Urothelium cell line (cell line): ENCODE results near the gene PTPRD.
"Not testable (repeated sequence)": the region's sequence is repeated elsewhere in the genome, so short reads cannot be mapped to it uniquely, and the experiment has no call there.

Experiments used
- DNase-seq: peaks from one replicate; pipeline ENCODE4 v3.0.0; 2011; ENCODE audit warnings: low spot score, mixed read lengths
- FAIRE-seq: peaks from 2 replicates; lab custom pipeline; 2011; peaks lifted over from hg19 to GRCh38; lab: Jason Lieb, UNC

The PTPRD gene

GRCh38 chr9:9556865-9557803 is 1055.7 kb downstream of the PTPRD start:
- DNase-seq (no peak), FAIRE-seq (no peak)

GRCh38 chr9:9552665-9553064 is 1060.1 kb downstream of the PTPRD start:
- DNase-seq (no peak), FAIRE-seq (no peak)

- FAIRE-seq = no peak
- DNase-seq = no peak
Measured at GRCh38 chr9:9538766-9539165, 1074.0 kb downstream of the PTPRD start.

DNA sequence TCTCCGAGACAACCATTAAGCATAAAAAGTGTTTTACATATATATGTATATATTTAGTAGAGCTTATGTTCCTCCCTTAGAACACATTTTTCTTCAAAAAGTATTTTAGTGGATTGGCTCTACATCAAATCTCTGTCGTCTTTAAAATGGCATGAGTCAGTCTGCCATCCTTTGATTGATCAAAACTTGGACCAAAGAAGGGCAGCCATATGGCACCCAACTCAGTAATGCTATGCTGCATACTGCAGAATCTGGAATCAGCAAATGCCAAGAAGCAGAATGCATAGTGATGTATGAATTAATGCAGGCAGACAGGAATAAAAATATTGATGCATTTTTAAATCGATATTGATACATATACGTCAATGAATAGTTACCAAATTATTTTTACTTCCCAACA is 1074.4 kb downstream of the PTPRD start:
- FAIRE-seq = no peak
- no peak for DNase-seq

- FAIRE-seq (no peak), DNase-seq (no peak)
Measured at GRCh38 chr9:9536523-9536922, 1076.3 kb downstream of the PTPRD start.

GRCh38 chr9:9523476-9524139 is 1089.2 kb downstream of the PTPRD start:
- FAIRE-seq (no peak), DNase-seq (no peak)

GRCh38 chr9:9522406-9522805 is 1090.4 kb downstream of the PTPRD start:
- DNase-seq (no peak), FAIRE-seq (no peak)

- DNase-seq (no peak), FAIRE-seq (no peak)
Measured at GRCh38 chr9:9521033-9521779, 1091.6 kb downstream of the PTPRD start.

DNA sequence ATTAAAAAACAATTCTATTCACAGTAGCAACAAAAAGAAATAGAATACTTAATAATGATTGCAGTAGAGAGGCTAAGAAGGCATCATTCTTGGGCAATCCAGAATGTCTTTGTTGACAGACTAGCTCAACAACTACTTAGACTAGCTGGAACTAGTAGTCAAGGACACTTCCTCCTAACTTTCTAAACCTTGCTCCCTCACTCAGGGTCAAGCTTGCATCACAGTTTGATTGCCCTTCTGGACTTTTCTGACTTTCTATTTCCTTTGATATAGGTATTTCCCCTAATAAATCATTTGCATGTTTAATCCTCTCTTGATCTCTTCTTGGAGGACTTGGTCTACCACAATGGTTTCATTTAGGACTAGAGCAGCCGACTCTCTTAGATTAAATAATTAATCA is 1107.9 kb downstream of the PTPRD start:
- FAIRE-seq = no peak
- no peak for DNase-seq

GRCh38 chr9:9499546-9499945 is 1113.3 kb downstream of the PTPRD start:
- FAIRE-seq (no peak), DNase-seq (no peak)

DNA sequence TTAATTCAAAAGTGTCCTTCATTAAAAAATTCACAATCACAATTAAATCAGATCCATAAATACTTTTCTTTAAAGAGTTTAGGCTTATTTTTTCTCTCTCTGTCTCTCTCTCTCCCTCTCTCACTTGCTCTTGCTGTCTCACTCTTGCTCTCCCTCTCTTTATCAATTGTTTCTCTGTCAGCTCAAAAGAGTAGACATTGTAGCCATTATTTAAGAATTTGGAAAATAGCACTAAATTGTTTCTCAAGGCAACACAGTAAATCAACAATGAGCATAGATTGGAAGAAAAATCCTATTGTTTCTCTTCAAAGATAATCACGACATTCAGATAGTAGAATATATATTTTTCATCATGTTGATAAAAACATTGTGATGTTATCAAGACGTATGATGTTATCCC is 1114.0 kb downstream of the PTPRD start:
- DNase-seq = no peak
- FAIRE-seq = no peak

DNA sequence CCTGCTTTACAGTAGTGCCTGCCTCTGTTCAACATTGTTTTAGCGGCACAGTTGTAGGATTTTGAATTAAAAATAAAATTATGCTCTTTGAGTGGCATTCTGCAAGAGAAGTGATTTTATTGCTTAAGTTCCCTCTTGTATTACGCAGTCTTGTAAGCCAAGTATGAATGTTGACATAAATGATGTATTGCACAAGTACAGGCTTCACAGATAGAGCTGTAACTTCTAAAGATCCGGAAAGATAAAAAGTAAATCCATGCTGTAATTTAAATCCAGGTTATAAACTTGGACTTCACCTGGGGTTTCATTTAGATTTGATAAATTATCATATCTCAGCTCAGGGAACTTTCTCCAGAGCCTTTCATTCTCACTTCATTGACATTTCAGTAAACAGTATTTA is 1114.7 kb downstream of the PTPRD start:
- FAIRE-seq = no peak
- no peak for DNase-seq

- DNase-seq (no peak), FAIRE-seq (no peak)
Measured at GRCh38 chr9:9494336-9494735, 1118.5 kb downstream of the PTPRD start.

DNA sequence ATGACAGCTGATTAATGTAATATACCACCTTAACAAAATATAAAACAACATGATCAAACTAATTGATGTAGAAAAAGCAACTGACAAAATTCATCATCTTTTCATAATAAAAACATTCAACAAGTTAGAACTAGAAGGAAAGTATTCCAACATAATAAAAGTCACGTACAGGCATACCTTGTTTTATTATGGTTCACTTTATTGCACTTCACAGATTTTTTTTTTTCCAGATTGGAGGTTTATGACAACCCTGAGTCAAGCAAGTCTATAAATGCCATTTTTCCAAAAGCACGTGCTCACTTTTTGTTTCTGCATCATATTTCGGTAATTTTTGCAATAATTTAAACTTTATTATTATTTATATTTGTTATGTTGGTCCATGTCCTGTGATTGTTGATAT is 1120.3 kb downstream of the PTPRD start:
- DNase-seq = no peak
- FAIRE-seq = no peak

- DNase-seq (no peak), FAIRE-seq (no peak)
Measured at GRCh38 chr9:9489183-9489582, 1123.6 kb downstream of the PTPRD start.

DNA sequence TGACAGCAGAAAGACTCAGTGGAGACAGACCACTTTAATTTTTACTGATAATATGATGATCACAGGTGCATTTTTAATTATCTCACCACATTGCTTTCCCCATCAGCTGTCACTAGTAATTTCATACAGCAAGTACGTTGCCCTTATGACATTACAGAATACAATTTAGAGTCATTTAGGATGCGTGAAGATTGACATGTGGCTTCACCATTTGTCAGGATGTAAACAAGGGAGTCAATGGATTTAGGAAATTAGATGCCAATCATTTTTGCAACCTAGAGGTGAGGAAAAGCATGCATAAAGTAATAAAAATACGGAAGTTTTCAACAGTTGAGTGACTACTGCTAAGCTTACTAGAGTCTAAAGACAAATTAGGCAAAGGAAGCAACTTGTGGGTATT is 1129.6 kb downstream of the PTPRD start:
- FAIRE-seq (no peak), DNase-seq (no peak)

DNA sequence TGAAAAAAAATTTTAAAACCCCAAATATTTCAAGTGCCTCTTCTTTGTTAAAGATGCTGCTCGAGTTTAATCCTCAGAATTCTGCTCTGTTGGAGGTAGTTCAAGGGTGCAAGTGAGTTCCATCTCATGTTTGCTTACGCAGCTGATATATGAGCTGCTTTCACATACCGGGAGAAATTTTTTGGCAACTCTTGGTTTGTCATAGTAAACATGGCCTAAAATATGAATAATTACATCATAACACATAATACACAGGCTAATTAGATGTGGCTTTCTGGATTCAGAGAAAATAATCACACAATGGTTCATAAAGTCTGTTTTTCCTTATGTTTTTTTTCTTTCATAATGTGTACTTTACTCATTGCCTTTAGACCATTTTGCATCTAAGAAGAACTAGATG is 1134.1 kb downstream of the PTPRD start:
- no peak for DNase-seq
- FAIRE-seq = no peak

GRCh38 chr9:9469271-9469670 is 1143.5 kb downstream of the PTPRD start:
- DNase-seq (no peak), FAIRE-seq (no peak)

GRCh38 chr9:9441874-9442273 is 1170.9 kb downstream of the PTPRD start:
- not testable (repeated sequence) for FAIRE-seq, DNase-seq

DNA sequence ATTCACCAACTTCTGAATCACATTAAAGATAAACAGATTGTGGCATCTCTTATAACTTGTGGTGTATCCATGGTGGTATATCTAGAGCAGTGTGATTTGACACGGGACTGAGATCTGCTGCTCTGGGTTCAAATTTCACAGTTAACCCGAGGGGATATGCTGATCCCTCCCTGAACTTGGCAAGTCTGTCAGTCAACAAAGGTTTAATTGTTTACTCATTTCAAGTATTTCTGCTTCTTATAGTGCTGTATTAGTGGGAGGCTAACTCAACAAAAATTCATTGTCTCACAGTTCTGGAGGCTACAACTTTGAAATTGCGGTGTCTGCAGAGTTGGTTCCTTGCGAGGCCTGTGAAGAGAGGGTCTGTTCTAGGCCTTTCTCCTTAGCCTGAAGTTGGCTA is 1175.2 kb downstream of the PTPRD start:
- DNase-seq = no peak
- no peak for FAIRE-seq

DNA sequence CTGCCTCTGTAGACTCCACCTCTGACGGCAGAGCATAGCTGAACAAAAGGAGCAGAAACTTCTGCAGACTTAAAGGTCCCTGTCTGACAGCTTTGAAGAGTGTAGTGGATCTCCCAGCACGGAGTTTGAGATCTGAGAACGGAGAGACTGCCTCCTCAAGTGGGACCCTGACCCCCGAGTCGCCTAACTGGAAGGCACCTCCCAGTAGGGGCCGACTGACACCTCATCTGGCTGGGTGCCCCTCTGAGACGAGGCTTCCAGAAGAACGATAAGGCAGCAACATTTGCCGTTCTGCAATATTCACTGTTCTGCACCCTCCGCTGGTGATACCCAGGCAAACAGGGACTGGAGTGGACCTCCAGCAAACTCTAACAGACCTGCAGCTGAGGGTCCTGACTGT is 1186.3 kb downstream of the PTPRD start:
- not testable (repeated sequence) for FAIRE-seq

More for the DNA sequence above, 1186.3 kb downstream of the PTPRD start:
- DNase-seq = not testable (repeated sequence)
